Measurements from ENCODE around the gene ANKMY1.

Gene ANKMY1

DNA sequence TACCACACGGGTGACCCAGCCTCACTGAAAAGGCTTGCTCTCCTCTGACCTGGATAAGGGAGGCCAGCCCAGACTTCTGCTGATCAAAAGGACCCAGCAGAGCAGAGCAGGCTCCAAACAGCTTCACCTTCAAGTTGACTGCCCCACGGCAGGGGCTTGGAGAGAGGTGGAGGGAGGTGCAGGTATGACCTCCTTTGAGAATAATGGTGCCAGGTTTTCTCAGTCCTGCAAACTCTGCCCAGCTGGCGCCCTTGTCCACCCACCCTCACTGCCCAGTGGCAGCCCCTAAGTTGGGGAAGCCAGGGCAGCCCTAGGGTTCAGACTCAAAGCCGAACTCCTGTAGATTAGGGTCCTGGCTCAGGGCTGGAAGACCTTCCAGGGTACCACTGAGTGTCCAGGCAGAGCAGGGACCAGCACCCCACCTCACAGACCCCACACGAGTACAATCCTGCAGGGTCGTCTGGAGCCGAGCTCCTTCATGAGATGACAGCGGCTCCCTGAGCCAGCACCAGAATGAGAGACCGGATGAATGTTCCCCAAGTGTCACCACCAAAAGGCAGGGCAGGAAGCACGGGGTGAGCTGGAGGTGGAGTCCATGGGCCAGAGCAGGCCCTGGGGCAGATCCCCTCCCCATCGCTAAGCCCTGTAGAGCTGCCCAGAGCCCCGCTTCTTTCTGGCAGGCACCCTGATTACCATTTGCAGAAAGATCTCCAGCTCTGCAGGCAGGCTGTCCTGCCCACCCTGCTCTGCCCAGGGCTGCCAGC lies 125.9 kb downstream of the ANKMY1 start:
- DNase-seq, result no peak

DNA sequence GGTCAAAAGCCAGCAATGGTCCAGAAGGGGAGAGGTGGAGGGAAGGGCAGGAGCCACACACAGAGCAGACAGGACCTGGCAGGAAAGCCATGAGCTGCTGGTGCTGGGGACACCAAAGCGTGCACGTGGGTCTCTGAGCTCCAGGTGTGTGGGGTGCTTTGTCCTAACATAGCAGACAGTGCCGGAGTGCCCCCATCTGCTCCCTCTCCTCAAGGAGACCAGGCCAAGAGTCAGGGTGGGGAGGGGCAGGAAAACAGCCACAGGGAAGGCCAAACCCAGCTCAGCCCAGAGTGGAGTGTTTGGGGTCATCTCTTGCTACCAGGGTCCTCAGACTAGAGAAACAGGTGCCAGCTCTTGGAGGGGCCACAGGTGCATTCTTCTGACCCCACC lies 126.5 kb downstream of the ANKMY1 start:
- no peak for DNase-seq

DNA sequence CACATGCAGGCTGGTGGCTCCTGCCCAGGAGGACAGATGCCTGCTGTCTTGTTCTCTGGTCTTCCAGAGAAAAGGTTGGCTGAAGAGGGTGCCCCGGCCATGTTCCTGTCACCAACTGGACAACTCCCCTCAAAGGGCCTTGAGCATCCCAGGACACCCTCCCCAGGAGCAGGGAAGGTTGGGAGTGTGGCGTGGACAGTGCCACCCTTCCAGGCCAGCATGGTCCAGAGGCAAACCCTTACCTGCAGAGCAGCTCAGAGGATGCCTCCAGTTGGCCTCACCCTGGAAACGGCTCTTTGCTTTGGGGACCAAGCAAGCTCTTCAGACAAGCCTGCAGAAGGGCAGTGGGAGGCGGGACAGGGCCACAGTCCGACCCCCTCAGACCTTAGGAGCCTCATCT lies 127.2 kb downstream of the ANKMY1 start:
- no peak for DNase-seq

DNA sequence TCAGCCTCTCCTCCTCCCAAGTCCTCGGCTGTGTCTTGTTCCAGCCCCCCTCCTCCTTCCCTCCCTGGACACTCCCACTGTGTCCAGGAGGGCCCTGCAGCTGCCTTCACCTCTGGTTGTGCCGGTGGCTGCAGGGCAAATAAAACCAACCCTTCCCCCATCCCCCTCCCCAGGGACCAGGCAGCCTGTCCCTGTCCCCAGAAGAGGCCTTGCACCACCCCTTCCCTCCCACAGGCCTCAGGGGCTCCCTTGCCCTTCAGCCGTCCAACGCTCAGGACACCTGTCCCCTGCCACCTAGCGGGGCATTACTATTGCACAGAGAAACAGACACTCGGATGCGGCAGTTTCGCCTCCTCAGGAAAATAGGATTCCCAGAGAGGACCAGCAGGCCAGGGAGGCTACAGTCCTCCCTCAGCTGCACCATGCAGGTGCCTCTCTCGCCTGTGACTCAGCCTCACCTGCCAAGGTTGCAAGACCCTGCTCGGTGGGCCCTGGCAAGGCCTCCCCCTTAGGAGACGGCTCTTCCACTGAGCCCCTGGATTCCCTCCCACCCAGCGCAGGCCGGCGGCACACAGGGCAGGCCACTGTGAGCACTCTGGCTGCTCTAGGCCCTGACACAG lies 127.8 kb downstream of the ANKMY1 start:
- DNase-seq, result no peak

Data from NCI-H774 (cell line).